ENCODE measurements around the gene SOCS1. TPM values are rescaled to one million over a fixed set of nuclear protein-coding genes. Genes with fewer than 3 reads are reported as not detected.
"Not testable (repeated sequence)": the region's sequence is repeated elsewhere in the genome, so short reads cannot be mapped to it uniquely, and the experiment has no call there.

Gene SOCS1
- total RNA-seq, 1 donor from 2014 or later: 7.4 TPM

GRCh38 chr16:11300560-11300892 lies 44.5 kb upstream of the SOCS1 start:
- no peak overlapping the region for H3K27ac Mint-ChIP-seq (ENCODE audit: unreplicated experiment)
- H3K27me3 Mint-ChIP-seq (ENCODE audit: unreplicated experiment): peaks cover 2% of the 10 kb centered on the region
- no peak overlapping the region for H3K4me3 Mint-ChIP-seq (ENCODE audit: unreplicated experiment)
- no peak for DNase-seq (ENCODE audit: low spot score)
- H3K9me3 Mint-ChIP-seq (ENCODE audit: unreplicated experiment): no peaks in the 10 kb centered on the region
- peaks cover 3% of the 10 kb centered on the region for H3K4me1 Mint-ChIP-seq (ENCODE audit: unreplicated experiment)
- no peak for TF ChIP-seq CTCF (IDR thresholded peaks at IDR 0.05; ENCODE audit: unreplicated experiment)
- H3K36me3 Mint-ChIP-seq (ENCODE audit: low read depth, unreplicated experiment): no peaks in the 10 kb centered on the region

GRCh38 chr16:11299865-11300559 lies 44.0 kb upstream of the SOCS1 start:
- no peak for TF ChIP-seq CTCF (IDR thresholded peaks at IDR 0.05; ENCODE audit: unreplicated experiment)
- peaks cover 3% of the 10 kb centered on the region for H3K4me1 Mint-ChIP-seq (ENCODE audit: unreplicated experiment)
- H3K9me3 Mint-ChIP-seq (ENCODE audit: unreplicated experiment): no peaks in the 10 kb centered on the region
- no peak overlapping the region for H3K4me3 Mint-ChIP-seq (ENCODE audit: unreplicated experiment)
- H3K27me3 Mint-ChIP-seq (ENCODE audit: unreplicated experiment): peaks cover 2% of the 10 kb centered on the region
- DNase-seq (ENCODE audit: low spot score): no peak
- no peaks in the 10 kb centered on the region for H3K36me3 Mint-ChIP-seq (ENCODE audit: low read depth, unreplicated experiment)
- H3K27ac Mint-ChIP-seq (ENCODE audit: unreplicated experiment): no peak overlapping the region

GRCh38 chr16:11298950-11299547 lies 43.0 kb upstream of the SOCS1 start:
- H3K36me3 Mint-ChIP-seq (ENCODE audit: low read depth, unreplicated experiment); H3K27me3 Mint-ChIP-seq (ENCODE audit: unreplicated experiment); H3K9me3 Mint-ChIP-seq (ENCODE audit: unreplicated experiment); H3K4me3 Mint-ChIP-seq (ENCODE audit: unreplicated experiment); H3K4me1 Mint-ChIP-seq (ENCODE audit: unreplicated experiment); H3K27ac Mint-ChIP-seq (ENCODE audit: unreplicated experiment); DNase-seq (ENCODE audit: low spot score): not testable (repeated sequence)

- no peaks in the 10 kb centered on the region for H3K36me3 Mint-ChIP-seq (ENCODE audit: low read depth, unreplicated experiment)
- no peaks in the 10 kb centered on the region for H3K9me3 Mint-ChIP-seq (ENCODE audit: unreplicated experiment)
- no peak for TF ChIP-seq CTCF (IDR thresholded peaks at IDR 0.05; ENCODE audit: unreplicated experiment)
- peaks cover 3% of the 10 kb centered on the region for H3K4me1 Mint-ChIP-seq (ENCODE audit: unreplicated experiment)
- H3K27me3 Mint-ChIP-seq (ENCODE audit: unreplicated experiment): peaks cover 4% of the 10 kb centered on the region
- no peak for DNase-seq (ENCODE audit: low spot score)
- no peak overlapping the region for H3K4me3 Mint-ChIP-seq (ENCODE audit: unreplicated experiment)
- H3K27ac Mint-ChIP-seq (ENCODE audit: unreplicated experiment): no peak overlapping the region
Measured at GRCh38 chr16:11298143-11298900, 42.3 kb upstream of the SOCS1 start.

GRCh38 chr16:11297492-11298142 lies 41.6 kb upstream of the SOCS1 start:
- Mint-ChIP-seq H3K4me1 (ENCODE audit: unreplicated experiment) (peaks cover 3% of the 10 kb centered on the region), H3K27me3 (ENCODE audit: unreplicated experiment) (peaks cover 4% of the 10 kb centered on the region), H3K4me3 (ENCODE audit: unreplicated experiment) (no peak overlapping the region), H3K9me3 (ENCODE audit: unreplicated experiment) (no peaks in the 10 kb centered on the region), H3K27ac (ENCODE audit: unreplicated experiment) (no peak overlapping the region), H3K36me3 (ENCODE audit: low read depth, unreplicated experiment) (no peaks in the 10 kb centered on the region)
- peak; percentile 27 for DNase-seq (ENCODE audit: low spot score)
- no peak for TF ChIP-seq CTCF (IDR thresholded peaks at IDR 0.05; ENCODE audit: unreplicated experiment)
